ENCODE data around the gene ZNF117.
"Not testable (repeated sequence)": the region's sequence is repeated elsewhere in the genome, so short reads cannot be mapped to it uniquely, and the experiment has no call there.

Gene ZNF117

GRCh38 chr7:64990936-64991335 is at the start of gene ZNF117:
TSS of gene ZNF117 (minus strand) at chr7:64991036.
- no peaks in the 10 kb centered on the region for H3K4me1 Mint-ChIP-seq
- no peak within 1 kb of the TSS for H3K27ac Mint-ChIP-seq (ENCODE audit: low read depth)
- H3K27me3 Mint-ChIP-seq: no peaks in the 10 kb centered on the region
- peaks cover 1% of the 10 kb centered on the region for H3K36me3 Mint-ChIP-seq (ENCODE audit: insufficient read depth)
- peaks cover 49% of the 10 kb centered on the region for H3K9me3 Mint-ChIP-seq
- no peak within 1 kb of the TSS for H3K4me3 Mint-ChIP-seq
- ATAC-seq (replicated peaks; ENCODE audit: extremely low read depth, poor library complexity, severe bottlenecking) (no peak), DNase-seq (ENCODE audit: low spot score in 2 of 2) (no peak)

- ATAC-seq (replicated peaks; ENCODE audit: extremely low read depth, poor library complexity, severe bottlenecking); H3K9me3 Mint-ChIP-seq: not testable (repeated sequence)
Measured at GRCh38 chr7:65038767-65039166, 47.9 kb upstream of the ZNF117 start.

GRCh38 chr7:65037740-65038688 is 47.2 kb upstream of the ZNF117 start:
- Mint-ChIP-seq H3K4me1 (peaks cover 12% of the 10 kb centered on the region), H3K9me3 (no peaks in the 10 kb centered on the region), H3K27ac (ENCODE audit: low read depth) (peak overlapping the region; percentile 81), H3K27me3 (no peaks in the 10 kb centered on the region), H3K4me3 (peak overlapping the region; percentile 79), H3K36me3 (ENCODE audit: insufficient read depth) (peaks cover 2% of the 10 kb centered on the region)
- ATAC-seq (replicated peaks; ENCODE audit: extremely low read depth, poor library complexity, severe bottlenecking): peak; percentile 85
- DNase-seq (ENCODE audit: low spot score in 2 of 2): peak; percentile 72 to 84

More at GRCh38 chr7:65038767-65039166, 47.9 kb upstream of the ZNF117 start:
- not testable (repeated sequence) for H3K36me3 Mint-ChIP-seq (ENCODE audit: insufficient read depth); H3K27me3 Mint-ChIP-seq
- H3K4me3 Mint-ChIP-seq: peak overlapping the region; percentile 79
- peak in 1 of 2 donors; percentile 15 for DNase-seq (ENCODE audit: low spot score in 2 of 2)
- peak overlapping the region; percentile 81 for H3K27ac Mint-ChIP-seq (ENCODE audit: low read depth)
- peaks cover 12% of the 10 kb centered on the region for H3K4me1 Mint-ChIP-seq

- not testable (repeated sequence) for H3K9me3 Mint-ChIP-seq; ATAC-seq (replicated peaks; ENCODE audit: extremely low read depth, poor library complexity, severe bottlenecking); H3K36me3 Mint-ChIP-seq (ENCODE audit: insufficient read depth); DNase-seq (ENCODE audit: low spot score in 2 of 2); H3K4me3 Mint-ChIP-seq; H3K27ac Mint-ChIP-seq (ENCODE audit: low read depth); H3K27me3 Mint-ChIP-seq
- peaks cover 12% of the 10 kb centered on the region for H3K4me1 Mint-ChIP-seq
Measured at GRCh38 chr7:65036526-65036925, 45.7 kb upstream of the ZNF117 start.

- not testable (repeated sequence) for H3K4me3 Mint-ChIP-seq; ATAC-seq (replicated peaks; ENCODE audit: extremely low read depth, poor library complexity, severe bottlenecking); H3K36me3 Mint-ChIP-seq (ENCODE audit: insufficient read depth); H3K27me3 Mint-ChIP-seq; H3K9me3 Mint-ChIP-seq; DNase-seq (ENCODE audit: low spot score in 2 of 2); H3K27ac Mint-ChIP-seq (ENCODE audit: low read depth)
- H3K4me1 Mint-ChIP-seq: peaks cover 12% of the 10 kb centered on the region
Measured at GRCh38 chr7:65035469-65035868, 44.6 kb upstream of the ZNF117 start.

GRCh38 chr7:65034120-65034782 is 43.4 kb upstream of the ZNF117 start:
- H3K4me1 Mint-ChIP-seq; H3K4me3 Mint-ChIP-seq; H3K9me3 Mint-ChIP-seq; H3K27me3 Mint-ChIP-seq; ATAC-seq (replicated peaks; ENCODE audit: extremely low read depth, poor library complexity, severe bottlenecking); H3K27ac Mint-ChIP-seq (ENCODE audit: low read depth); DNase-seq (ENCODE audit: low spot score in 2 of 2); H3K36me3 Mint-ChIP-seq (ENCODE audit: insufficient read depth): not testable (repeated sequence)

GRCh38 chr7:65033391-65033790 is 42.6 kb upstream of the ZNF117 start:
- H3K27ac Mint-ChIP-seq (ENCODE audit: low read depth); H3K36me3 Mint-ChIP-seq (ENCODE audit: insufficient read depth); H3K4me3 Mint-ChIP-seq; DNase-seq (ENCODE audit: low spot score in 2 of 2); H3K27me3 Mint-ChIP-seq; ATAC-seq (replicated peaks; ENCODE audit: extremely low read depth, poor library complexity, severe bottlenecking); H3K9me3 Mint-ChIP-seq; H3K4me1 Mint-ChIP-seq: not testable (repeated sequence)

GRCh38 chr7:65025023-65025422 is 34.2 kb upstream of the ZNF117 start:
- H3K36me3 Mint-ChIP-seq (ENCODE audit: insufficient read depth); H3K27ac Mint-ChIP-seq (ENCODE audit: low read depth); H3K4me1 Mint-ChIP-seq; DNase-seq (ENCODE audit: low spot score in 2 of 2); H3K4me3 Mint-ChIP-seq; H3K9me3 Mint-ChIP-seq; ATAC-seq (replicated peaks; ENCODE audit: extremely low read depth, poor library complexity, severe bottlenecking); H3K27me3 Mint-ChIP-seq: not testable (repeated sequence)

- not testable (repeated sequence) for DNase-seq (ENCODE audit: low spot score in 2 of 2); ATAC-seq (replicated peaks; ENCODE audit: extremely low read depth, poor library complexity, severe bottlenecking); H3K4me3 Mint-ChIP-seq; H3K27ac Mint-ChIP-seq (ENCODE audit: low read depth); H3K4me1 Mint-ChIP-seq; H3K36me3 Mint-ChIP-seq (ENCODE audit: insufficient read depth); H3K27me3 Mint-ChIP-seq; H3K9me3 Mint-ChIP-seq
Measured at GRCh38 chr7:65020978-65021377, 30.1 kb upstream of the ZNF117 start.

- not testable (repeated sequence) for H3K4me3 Mint-ChIP-seq; H3K9me3 Mint-ChIP-seq; H3K27me3 Mint-ChIP-seq; ATAC-seq (replicated peaks; ENCODE audit: extremely low read depth, poor library complexity, severe bottlenecking); H3K36me3 Mint-ChIP-seq (ENCODE audit: insufficient read depth); DNase-seq (ENCODE audit: low spot score in 2 of 2); H3K27ac Mint-ChIP-seq (ENCODE audit: low read depth)
- H3K4me1 Mint-ChIP-seq: peaks cover 21% of the 10 kb centered on the region
Measured at GRCh38 chr7:65009881-65010280, 19.0 kb upstream of the ZNF117 start.

GRCh38 chr7:65009394-65009793 is 18.6 kb upstream of the ZNF117 start:
- not testable (repeated sequence) for H3K27me3 Mint-ChIP-seq; DNase-seq (ENCODE audit: low spot score in 2 of 2); H3K36me3 Mint-ChIP-seq (ENCODE audit: insufficient read depth); H3K4me3 Mint-ChIP-seq; ATAC-seq (replicated peaks; ENCODE audit: extremely low read depth, poor library complexity, severe bottlenecking); H3K9me3 Mint-ChIP-seq; H3K27ac Mint-ChIP-seq (ENCODE audit: low read depth)
- peaks cover 26% of the 10 kb centered on the region for H3K4me1 Mint-ChIP-seq

GRCh38 chr7:65007036-65007435 is 16.2 kb upstream of the ZNF117 start:
- not testable (repeated sequence) for H3K27me3 Mint-ChIP-seq; H3K36me3 Mint-ChIP-seq (ENCODE audit: insufficient read depth); H3K9me3 Mint-ChIP-seq; DNase-seq (ENCODE audit: low spot score in 2 of 2)
- ATAC-seq (replicated peaks; ENCODE audit: extremely low read depth, poor library complexity, severe bottlenecking): peak; percentile 16
- Mint-ChIP-seq H3K27ac (ENCODE audit: low read depth) (peak overlapping the region; percentile 97), H3K4me1 (peaks cover 42% of the 10 kb centered on the region), H3K4me3 (peak overlapping the region; percentile 94)
